Measurements from ENCODE around the gene MPRIP.

Gene MPRIP

DNA sequence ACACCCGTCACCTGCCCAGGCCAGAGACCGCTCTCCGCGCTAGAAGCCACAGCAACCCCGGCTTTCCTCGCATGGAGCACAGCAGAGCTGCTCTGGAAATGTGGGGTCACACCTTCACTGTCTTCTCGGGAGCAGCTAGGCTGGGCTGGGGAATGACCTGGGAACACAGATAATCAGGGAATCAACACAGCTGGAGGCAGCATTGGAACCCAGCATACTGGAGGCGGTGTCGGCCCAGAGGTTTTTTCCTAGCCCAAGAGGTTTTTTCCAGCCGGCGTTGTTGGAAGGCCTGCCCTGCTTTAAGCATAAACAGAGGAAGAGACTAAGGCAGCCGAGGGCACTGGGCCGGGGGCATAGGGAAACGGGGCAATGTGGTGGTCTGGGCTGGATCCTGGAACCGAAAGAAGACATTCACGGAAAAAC lies 164.7 kb downstream of the MPRIP start:
- peak; percentile 48 for DNase-seq (ENCODE audit: low spot score)

DNA sequence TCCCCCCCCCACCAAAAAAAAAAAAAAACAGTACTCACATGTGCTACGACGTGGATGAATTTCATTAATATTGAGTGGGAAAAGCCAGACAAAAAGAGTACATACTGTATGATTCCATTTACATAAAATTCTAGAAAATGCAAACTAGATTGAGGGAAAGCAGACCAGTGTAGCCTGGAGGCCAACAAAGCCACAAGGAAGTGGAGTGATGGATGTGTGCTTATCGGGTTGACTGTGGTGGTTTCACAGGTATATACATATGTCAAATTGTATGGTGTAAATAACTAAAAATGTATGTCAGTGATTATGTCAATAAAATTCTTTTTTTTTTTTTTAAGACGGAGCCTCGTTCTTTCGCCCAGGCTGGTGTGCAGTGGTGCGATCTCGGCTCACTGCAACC lies 165.7 kb downstream of the MPRIP start:
- no peak for DNase-seq (ENCODE audit: low spot score)

DNA sequence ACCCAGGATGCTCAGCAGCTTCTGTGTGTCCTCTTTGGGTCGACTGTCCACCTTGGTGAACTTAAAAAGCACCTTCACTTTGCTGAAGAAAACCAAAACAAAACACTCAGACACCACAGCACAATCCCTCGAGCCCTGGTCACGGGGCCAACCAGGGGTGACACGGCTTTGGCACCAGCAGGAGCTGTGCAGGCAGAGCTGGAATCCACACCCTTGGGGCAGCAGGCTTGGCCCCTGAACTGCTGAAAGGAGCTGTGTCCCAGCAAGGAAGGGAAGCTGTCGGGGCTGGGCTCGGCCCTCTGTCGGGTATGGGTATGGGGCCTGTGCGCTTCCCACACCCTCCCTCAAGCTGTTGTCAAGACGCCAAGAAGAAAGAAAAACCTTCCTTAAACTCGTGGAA lies 171.5 kb downstream of the MPRIP start:
- DNase-seq (ENCODE audit: low spot score): no peak

DNA sequence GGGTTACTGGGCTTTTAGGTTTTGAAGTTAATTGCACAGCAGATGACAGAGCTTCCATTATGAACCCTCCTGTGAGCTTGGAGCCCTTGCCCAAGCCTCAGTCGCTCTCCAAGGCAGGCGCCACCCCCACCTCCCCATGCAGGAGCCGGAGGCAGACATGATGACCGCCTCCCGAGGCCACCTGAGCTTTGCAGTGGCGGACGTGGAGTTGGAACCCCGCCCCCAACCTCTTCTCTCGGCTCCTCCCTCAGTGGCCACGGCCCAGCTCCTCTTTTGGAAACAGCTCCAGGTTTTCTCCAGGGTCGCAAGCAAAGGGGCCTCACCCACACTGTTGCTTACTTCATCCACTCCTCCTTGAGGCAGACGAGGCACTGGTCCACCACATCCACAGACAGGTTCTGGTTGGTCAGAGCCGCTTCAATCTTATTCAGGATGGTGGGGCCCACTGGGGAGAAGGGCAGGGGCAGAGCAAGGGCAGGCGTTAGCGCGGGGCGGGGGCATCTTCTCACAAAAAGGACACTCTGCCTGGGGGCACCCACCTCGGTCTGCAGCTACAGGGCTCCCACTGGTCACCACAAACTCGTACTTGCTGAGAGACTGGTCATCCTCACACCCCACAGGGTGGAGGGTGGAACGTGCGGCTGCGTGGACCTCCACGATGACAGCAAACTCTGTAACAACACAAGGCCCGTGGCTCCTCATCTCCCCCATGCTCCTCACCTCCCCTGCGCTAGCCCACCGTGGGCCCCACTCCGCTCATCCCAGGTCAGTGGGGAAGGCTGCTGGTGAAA lies 172.6 kb downstream of the MPRIP start:
- no peak for DNase-seq (ENCODE audit: low spot score)

DNA sequence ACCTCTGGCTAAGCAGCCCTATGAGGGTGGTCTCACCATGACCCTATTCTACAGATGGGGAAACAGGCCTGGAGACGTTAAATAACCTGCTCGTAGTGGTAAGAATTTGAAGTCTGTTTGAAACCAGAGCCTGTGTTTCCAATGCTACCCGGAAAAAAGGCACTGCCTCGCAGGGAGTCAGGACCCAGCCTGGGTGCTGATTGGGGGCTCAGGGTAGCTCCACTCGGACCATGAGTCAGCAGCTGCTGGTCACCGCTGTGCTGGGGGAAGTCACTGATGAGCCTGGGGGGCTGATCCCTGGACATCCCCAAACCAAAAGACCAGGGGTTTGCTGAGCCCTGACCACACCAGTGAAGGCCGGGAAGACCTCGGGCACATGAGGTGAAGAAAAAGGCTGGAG lies 173.3 kb downstream of the MPRIP start:
- DNase-seq (ENCODE audit: low spot score): no peak

- DNase-seq (ENCODE audit: low spot score): no peak
Measured at GRCh38 chr17:17216236-17216635, 174.0 kb downstream of the MPRIP start.

DNA sequence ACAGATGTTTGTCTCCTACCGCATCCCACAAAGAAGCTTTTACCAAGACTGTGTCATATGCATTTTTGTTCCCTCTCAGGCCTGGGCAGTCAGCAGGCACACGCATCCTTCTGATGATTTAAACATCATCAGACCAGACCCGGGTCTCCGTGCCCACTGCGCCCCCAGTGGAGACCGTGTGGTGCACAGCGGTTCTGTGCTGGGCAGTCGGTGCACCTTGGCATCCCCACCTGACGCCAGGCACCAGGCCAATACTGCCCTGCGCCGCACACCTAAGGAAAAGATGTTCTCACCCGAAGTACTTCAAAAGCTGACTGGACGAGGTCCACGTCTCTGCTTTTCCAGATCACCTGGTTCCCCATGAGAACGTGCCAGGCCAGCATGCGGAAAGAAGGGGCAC lies 174.5 kb downstream of the MPRIP start:
- no peak for DNase-seq (ENCODE audit: low spot score)

DNA sequence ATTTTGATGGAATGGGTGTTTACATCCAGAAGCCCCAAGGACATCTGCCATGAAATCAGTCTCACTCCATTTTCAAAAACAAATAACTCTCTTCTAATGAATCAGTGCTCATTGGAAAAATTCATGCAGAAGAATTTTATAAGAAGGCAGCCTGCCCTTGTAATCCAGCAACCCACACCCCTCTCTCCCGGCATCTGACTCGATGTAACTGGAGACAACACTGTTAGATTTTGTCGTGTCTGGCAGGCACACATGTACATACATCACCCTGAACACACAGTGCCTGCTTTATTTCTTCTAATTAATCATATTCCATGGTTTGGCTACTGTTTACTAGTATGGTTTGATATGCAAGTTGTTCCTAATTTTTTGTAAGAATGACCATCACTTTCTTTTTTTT lies 175.7 kb downstream of the MPRIP start:
- no peak for DNase-seq (ENCODE audit: low spot score)

DNA sequence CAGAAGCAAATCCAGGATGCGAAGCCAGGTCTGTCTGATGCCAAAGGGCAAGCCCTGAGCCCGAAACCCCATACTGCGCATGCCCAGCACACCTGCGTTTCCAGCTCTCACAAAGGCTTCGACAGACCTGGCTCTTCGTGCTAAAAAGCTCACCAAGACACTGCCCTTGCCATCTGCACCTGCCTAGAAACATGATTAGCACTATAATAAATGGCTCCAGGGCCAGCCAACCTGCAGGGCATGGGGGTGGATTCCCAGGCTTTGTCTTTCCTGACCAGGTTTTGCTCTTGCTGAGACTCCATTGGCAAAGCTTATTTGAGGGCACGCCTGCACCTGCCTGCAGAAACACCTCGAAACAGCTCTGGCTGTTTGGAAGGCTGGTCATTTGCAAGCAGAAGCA lies 178.3 kb downstream of the MPRIP start:
- no peak for DNase-seq (ENCODE audit: low spot score)

GRCh38 chr17:17221329-17221728 lies 179.1 kb downstream of the MPRIP start:
- DNase-seq (ENCODE audit: low spot score): no peak

GRCh38 chr17:17223736-17224135 lies 181.5 kb downstream of the MPRIP start:
- no peak for DNase-seq (ENCODE audit: low spot score)

DNA sequence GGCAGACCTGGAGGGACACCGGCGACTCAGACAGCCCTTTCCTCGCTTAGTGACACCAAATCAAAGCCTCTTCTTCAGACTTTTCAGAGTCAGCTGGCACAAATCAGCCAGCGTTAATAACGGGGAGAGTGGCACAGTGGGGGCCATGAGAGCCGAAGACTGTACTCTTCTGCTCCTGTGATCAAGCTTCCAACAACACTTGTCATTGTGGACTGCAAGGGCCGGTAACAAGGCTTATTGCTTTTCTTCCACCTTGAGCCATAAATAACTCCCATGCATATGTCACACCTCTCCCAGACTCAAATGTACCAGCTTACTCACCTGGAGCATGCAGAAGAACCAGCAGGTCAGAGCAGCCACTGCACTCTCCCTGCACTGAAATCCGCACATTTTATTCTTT lies 181.9 kb downstream of the MPRIP start:
- no peak for DNase-seq (ENCODE audit: low spot score)

DNA sequence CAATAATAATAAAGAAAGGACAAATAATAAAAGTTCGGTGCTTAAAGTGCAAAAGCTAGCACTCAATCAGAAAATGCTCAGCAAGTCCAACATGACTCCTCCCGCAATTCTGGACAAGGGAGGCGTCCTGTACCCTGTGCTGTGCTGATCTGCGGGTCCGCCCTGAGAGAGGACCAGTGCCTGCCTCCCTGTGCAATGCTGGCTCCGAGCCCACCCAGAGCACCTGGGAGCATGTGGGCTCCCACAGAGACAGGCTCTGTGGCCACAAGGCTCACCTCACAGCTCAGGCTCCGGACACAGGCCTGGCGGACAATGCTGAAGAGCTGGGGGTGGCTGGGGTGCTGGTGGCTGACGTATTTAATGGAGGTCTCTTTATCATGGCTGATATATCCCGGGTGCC lies 183.6 kb downstream of the MPRIP start:
- DNase-seq (ENCODE audit: low spot score): no peak

DNA sequence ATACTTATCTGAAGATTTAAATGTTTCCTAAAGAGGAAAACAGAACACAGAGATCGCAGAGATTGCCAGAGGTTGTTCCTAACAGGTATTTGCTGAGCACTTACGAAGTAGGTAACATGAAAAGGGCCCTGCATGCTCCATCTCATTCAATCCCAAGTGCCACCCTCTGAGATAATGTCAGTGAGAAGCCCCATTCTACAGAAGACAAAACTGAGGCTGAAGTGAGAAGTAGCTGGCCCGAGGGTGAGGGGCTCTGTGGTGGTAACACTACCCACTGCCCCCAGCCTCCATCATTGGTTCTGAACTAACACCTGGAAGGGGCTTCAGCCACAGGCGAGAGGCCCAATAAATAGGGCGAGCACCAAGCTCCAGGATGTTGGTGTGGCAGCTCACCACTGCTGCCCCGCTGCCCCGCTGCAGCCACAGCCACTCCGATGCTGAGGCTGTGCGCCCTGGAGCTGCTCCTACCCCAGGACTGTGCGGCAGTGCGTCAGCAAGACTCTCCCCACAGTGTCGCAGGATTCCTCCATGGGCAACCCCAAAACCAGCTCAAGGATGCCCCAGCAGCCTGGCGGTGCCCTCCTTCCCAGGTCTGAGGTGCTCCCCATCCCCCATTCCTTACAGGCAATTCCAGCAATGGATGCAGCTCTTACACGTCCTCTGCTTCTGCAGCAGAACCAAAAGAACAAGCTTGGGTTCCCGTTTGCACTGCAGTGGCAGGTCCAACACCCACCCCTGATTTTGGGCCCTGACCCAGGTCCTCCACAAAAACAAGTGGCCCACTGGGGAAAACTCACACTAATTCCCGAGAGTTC lies 184.4 kb downstream of the MPRIP start:
- DNase-seq (ENCODE audit: low spot score): no peak

- DNase-seq (ENCODE audit: low spot score): no peak
Measured at GRCh38 chr17:17227608-17228520, 185.6 kb downstream of the MPRIP start.

GRCh38 chr17:17228521-17229279 lies 186.4 kb downstream of the MPRIP start:
- DNase-seq (ENCODE audit: low spot score): no peak

- DNase-seq (ENCODE audit: low spot score): no peak
Measured at GRCh38 chr17:17229416-17230384, 187.4 kb downstream of the MPRIP start.

GRCh38 chr17:17231621-17232302 lies 189.5 kb downstream of the MPRIP start:
- DNase-seq (ENCODE audit: low spot score): no peak

GRCh38 chr17:17232303-17232621 lies 190.0 kb downstream of the MPRIP start:
- DNase-seq (ENCODE audit: low spot score): no peak

Measured in HuH-7 (cell line).